Kidney (tissue), 14 donors: ENCODE measurements around the gene C16orf78. TPM values are rescaled to one million over a fixed set of nuclear protein-coding genes. Genes with fewer than 3 reads are reported as not detected.

Experiments used
- DNase-seq, 5 donors: peaks; one replicate each; pipeline ENCODE4 v3.0.0-alpha.2; 2013 to 2020
- FAIRE-seq: peaks from 2 replicates; lab custom pipeline; 2012; peaks lifted over from hg19 to GRCh38; lab: Jason Lieb, UNC
- H3K27ac ChIP-seq, 2 donors: one replicate each; pipeline ENCODE4 v1.7.0; 2013; ENCODE audit warnings: low read depth in 2 of 2, low read length in 2 of 2, inconsistent platforms in 1 of 2
- H3K27me3 ChIP-seq: one replicate; pipeline ENCODE4 v1.7.1; 2013; ENCODE audit warnings: low read length, inconsistent platforms; ENCODE audit not compliant: control insufficient read depth, insufficient read depth
- H3K36me3 ChIP-seq, 3 donors: one replicate each; pipeline versions ENCODE4 v1.7.0 to v1.7.1; 2013; ENCODE audit warnings: low read length in 3 of 3, control low read depth in 1 of 3, inconsistent platforms in 1 of 3; ENCODE audit not compliant: insufficient read depth in 3 of 3, control insufficient read depth in 2 of 3
- H3K4me1 ChIP-seq, 3 donors: one replicate each; pipeline versions ENCODE4 v1.7.0 to v1.7.1; 2013; ENCODE audit warnings: low read length in 3 of 3, inconsistent platforms in 1 of 3, low read depth in 1 of 3; ENCODE audit not compliant: control insufficient read depth in 2 of 3, insufficient read depth in 2 of 3
- H3K4me3 ChIP-seq, 3 donors: one replicate each; pipeline versions ENCODE4 v1.7.0 to v1.8.1; 2013; ENCODE audit warnings: low read length in 3 of 3, control low read depth in 1 of 3, inconsistent platforms in 1 of 3
- H3K9ac ChIP-seq, 3 donors: one replicate each; pipeline versions ENCODE4 v1.7.0 to v1.7.1; 2013; ENCODE audit warnings: low read length in 3 of 3, control low read depth in 1 of 3, inconsistent platforms in 1 of 3
- H3K9me3 ChIP-seq, 3 donors: one replicate each; pipeline versions ENCODE4 v1.7.0 to v1.7.1; 2013; ENCODE audit warnings: low read length in 3 of 3, control low read depth in 1 of 3, inconsistent platforms in 1 of 3; ENCODE audit not compliant: control insufficient read depth in 2 of 3, insufficient read depth in 1 of 3
- intact Hi-C: fragments of 100-400 bp; cut with DNase I; formaldehyde crosslinking; loops from one replicate; pipeline ENCODE4 v1.11.1; 2022
- polyA plus RNA-seq: library from polyadenylated mRNA; stranded (reverse); fragments of 350-450 nt; fragmentation: Illumina TruSeq; extraction: RNeasy Lipid Tissue Mini Kit (QIAGEN cat#74804); gene quantifications from one replicate; pipeline ENCODE4 v1.2.3, GENCODE V29; 2014; ENCODE audit warnings: low read depth, low replicate concordance; ENCODE audit not compliant: insufficient read depth
- total RNA-seq: library from RNA; stranded (reverse); fragmentation: NEBNext Ultra II Directional; extraction: Animal tissue kit (Norgen Biotek cat#: 25700); gene quantifications from one replicate; pipeline ENCODE4 v1.2.1, GENCODE V29; 2021
- TF ChIP-seq, protein P1 (sequence below): IDR thresholded peaks from 3 replicates; pipeline ENCODE4 v1.5.1; 2012; ENCODE audit warnings: mild to moderate bottlenecking, moderate library complexity, borderline replicate concordance; ENCODE audit not compliant: insufficient read depth; ENCODE audit errors: extremely low read depth
- donor health status: control.
- donor health status: control.
- donor health status: control.
- donor health status: control.
- donor health status: control.
- donor health status: DM: yes; HTN: yes; CAD: no.
- donor health status: Normal renal cell carcinoma (clear cell type).

The C16orf78 gene
- total and polyA plus RNA-seq, 2 donors from 2014 or later = not detected

DNA sequence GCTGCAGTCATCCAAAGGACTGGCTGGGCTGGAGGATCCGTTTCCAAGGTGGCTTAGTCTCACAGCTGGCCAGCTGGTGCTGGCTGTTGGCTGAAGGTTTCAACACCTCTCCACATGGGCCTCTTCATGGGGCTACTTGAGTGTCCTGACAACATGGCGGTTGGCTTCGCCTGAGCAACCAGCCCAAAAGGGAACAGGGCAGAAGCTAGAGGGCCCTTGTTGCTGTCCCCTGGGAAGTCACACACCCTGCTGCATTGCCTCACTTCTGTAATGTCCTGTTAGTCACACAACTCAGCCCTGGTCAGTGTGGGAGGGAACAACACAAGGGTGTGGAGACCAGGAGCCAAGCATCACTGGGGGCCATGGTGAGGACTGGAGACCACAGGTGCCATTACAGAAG lies 36.6 kb downstream of the C16orf78 start:
- intact Hi-C loops = loop anchor here (10.0 kb wide), 1 partner anchor 515 kb away; no protein-coding TSS in a partner anchor
- FAIRE-seq = no peak

DNA sequence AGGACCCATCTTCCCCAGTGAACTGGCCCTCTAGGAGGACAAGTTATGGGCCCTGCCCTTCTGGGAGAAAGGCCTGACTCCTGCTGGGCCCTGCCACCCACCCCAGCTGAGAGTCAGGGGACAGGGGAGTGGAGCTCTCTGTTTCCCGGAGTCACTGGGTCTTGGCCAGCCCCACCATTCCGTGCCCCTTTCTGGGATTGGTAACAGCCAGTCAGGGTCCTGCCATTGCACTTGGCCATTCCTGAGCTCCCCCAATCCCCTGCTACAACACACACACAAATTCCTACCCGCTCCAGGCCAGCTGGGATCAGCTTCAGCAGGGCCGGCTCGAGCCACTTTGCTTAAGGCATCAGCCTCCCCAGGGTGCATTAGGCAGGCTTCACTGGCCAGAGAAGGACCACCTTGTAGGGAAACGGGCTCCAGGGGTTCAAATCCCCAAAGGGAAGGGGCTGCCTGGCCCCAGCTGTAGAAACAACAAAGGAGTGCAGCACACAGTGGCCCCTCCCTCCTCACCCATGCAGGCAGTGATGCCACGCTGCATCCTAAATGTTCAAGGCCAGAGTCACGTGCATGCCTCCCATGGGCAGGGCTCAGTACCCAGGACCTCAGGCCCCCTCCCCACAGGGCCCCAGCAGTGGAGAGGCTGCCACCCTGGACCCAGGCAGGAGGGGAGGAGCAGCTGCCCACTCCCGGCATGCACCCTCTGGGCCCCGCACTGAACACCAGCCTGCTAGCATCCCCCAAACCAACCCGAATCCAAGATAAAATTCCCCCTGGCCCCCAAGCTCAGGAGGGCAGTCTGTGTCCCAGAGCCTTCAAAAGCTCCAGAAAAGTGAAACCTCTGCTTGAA lies 37.7 kb downstream of the C16orf78 start:
- H3K36me3 ChIP-seq = no peaks in the 10 kb centered on the region
- peaks cover 0 to 2% (median 0%) of the 10 kb centered on the region in 3 donors for H3K4me1 ChIP-seq
- no peaks in the 10 kb centered on the region for H3K27me3 ChIP-seq
- no peaks in the 10 kb centered on the region for H3K9me3 ChIP-seq
- intact Hi-C loops = loop anchor here (10.0 kb wide), 1 partner anchor 513 kb away; no protein-coding TSS in a partner anchor
- TF ChIP-seq, protein P1, sequence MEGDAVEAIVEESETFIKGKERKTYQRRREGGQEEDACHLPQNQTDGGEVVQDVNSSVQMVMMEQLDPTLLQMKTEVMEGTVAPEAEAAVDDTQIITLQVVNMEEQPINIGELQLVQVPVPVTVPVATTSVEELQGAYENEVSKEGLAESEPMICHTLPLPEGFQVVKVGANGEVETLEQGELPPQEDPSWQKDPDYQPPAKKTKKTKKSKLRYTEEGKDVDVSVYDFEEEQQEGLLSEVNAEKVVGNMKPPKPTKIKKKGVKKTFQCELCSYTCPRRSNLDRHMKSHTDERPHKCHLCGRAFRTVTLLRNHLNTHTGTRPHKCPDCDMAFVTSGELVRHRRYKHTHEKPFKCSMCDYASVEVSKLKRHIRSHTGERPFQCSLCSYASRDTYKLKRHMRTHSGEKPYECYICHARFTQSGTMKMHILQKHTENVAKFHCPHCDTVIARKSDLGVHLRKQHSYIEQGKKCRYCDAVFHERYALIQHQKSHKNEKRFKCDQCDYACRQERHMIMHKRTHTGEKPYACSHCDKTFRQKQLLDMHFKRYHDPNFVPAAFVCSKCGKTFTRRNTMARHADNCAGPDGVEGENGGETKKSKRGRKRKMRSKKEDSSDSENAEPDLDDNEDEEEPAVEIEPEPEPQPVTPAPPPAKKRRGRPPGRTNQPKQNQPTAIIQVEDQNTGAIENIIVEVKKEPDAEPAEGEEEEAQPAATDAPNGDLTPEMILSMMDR = no peak
- FAIRE-seq (no peak), DNase-seq (no peak)
- no peak overlapping the region for H3K9ac ChIP-seq
- no peak overlapping the region for H3K4me3 ChIP-seq
- no peak overlapping the region for H3K27ac ChIP-seq

More for the DNA sequence above, 36.6 kb downstream of the C16orf78 start:
- no peak overlapping the region for H3K27ac ChIP-seq
- no peaks in the 10 kb centered on the region for H3K36me3 ChIP-seq
- no peaks in the 10 kb centered on the region for H3K27me3 ChIP-seq
- no peaks in the 10 kb centered on the region for H3K9me3 ChIP-seq
- no peak for DNase-seq
- H3K4me1 ChIP-seq = peaks cover 0 to 2% (median 0%) of the 10 kb centered on the region in 3 donors
- TF ChIP-seq, protein P1 = no peak
- H3K4me3 ChIP-seq = no peak overlapping the region
- no peak overlapping the region for H3K9ac ChIP-seq

DNA sequence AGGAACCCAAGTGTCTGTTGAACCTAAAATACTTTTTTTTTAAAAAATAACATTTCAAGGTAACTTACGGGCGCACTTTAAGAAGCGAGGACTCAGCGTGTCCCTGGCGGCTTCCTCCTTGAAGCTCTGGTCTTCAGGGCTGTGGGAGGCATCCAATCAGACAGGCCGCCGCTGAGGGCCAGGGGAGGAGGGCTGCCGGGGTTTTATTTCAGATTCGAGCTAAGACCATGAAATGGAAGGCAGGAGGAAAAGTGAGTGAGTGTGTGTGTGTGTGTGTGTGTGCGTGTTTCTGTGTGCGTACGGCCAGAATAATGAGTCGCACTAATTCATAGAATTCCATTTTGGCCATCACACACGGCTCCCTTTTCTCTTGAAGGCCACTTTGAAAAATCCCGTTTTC lies 41.1 kb downstream of the C16orf78 start:
- FAIRE-seq = no peak

More for the DNA sequence above, 41.1 kb downstream of the C16orf78 start:
- Histone ChIP-seq H3K9me3 (no peaks in the 10 kb centered on the region), H3K36me3 (no peaks in the 10 kb centered on the region), H3K4me3 (no peak overlapping the region), H3K4me1 (peaks cover 0 to 2% (median 0%) of the 10 kb centered on the region in 3 donors), H3K27ac (no peak overlapping the region), H3K9ac (no peak overlapping the region), H3K27me3 (no peaks in the 10 kb centered on the region)
- intact Hi-C loops = loop anchor here (10.0 kb wide), 1 partner anchor 510 kb away; no protein-coding TSS in a partner anchor
- DNase-seq = peak in 4 of 5 donors; percentile 67 to 76 (median 72)
- TF ChIP-seq, protein P1 = no peak
